H1 (cell line): ENCODE data around the gene SLC35E3.

Source experiments
- EP300 ChIP-seq, 2 experiments: IDR thresholded peaks; 1 replicate in 1 of 2; 2 replicates in 1 of 2; pipeline ENCODE4 v1.6.1; 2011 to 2012; ENCODE audit warnings: low read depth in 2 of 2, low read length in 2 of 2, mild to moderate bottlenecking in 2 of 2, borderline replicate concordance in 1 of 2, inconsistent platforms in 1 of 2, moderate library complexity in 1 of 2
- POLR2A ChIP-seq, 2 experiments: IDR thresholded peaks; 1 replicate in 1 of 2; 2 replicates in 1 of 2; pipeline ENCODE4 v1.6.1; 2011; ENCODE audit warnings: low read depth in 2 of 2, low read length in 2 of 2, mild to moderate bottlenecking in 2 of 2; ENCODE audit errors: control extremely low read depth in 1 of 2
- SP1 ChIP-seq: IDR thresholded peaks from 2 replicates; pipeline ENCODE4 v1.6.1; 2011; ENCODE audit warnings: low read depth, low read length
- SUZ12 ChIP-seq: fragments of 200-600 bp; sonication (generic); IDR thresholded peaks from 2 replicates; pipeline ENCODE4 v1.6.1; 2012; ENCODE audit warnings: mild to moderate bottlenecking, inconsistent platforms, low read length, moderate library complexity, mixed read lengths

- TF ChIP-seq SUZ12 (no peak), EP300 (IDR thresholded peaks at IDR 0.05; ENCODE audit: borderline replicate concordance in 1 of 2, low read depth in 2 of 2, low read length in 2 of 2) (no peak), POLR2A (IDR thresholded peaks at IDR 0.05; ENCODE audit: control extremely low read depth in 1 of 2, low read depth in 2 of 2, low read length in 2 of 2) (no peak), SP1 (no peak)
These were observed 18.2 kb upstream of the SLC35E3 start for GRCh38 chr12:68727776-68728175.
